Neural cell (in vitro differentiated cells): Measurements from ENCODE around the gene RSPO4. TPM values are rescaled to one million over a fixed set of nuclear protein-coding genes. Genes with fewer than 3 reads are reported as not detected.

Experiments used
- H2AFZ ChIP-seq: fragments of 200-600, 300-800 bp; sonication (generic), shearing (Covaris generic); 2 replicates; pipeline ENCODE4 v1.6.0; 2014; ENCODE audit warnings: low read depth, mild to moderate bottlenecking, antibody characterized with exemption, low read length, moderate library complexity
- H3F3A ChIP-seq: fragments of 200-600 bp; shearing (Covaris generic); 2 replicates; pipeline ENCODE4 v1.6.1; 2016; ENCODE audit warnings: mild to moderate bottlenecking, moderate library complexity, mixed read lengths, antibody characterized with exemption, low read length; ENCODE audit not compliant: insufficient read depth, poor library complexity, severe bottlenecking
- H3K27ac ChIP-seq: fragments of 200-600, 300-800 bp; sonication (generic), shearing (Covaris generic); 2 replicates; pipeline ENCODE4 v1.5.1; 2014; ENCODE audit warnings: mild to moderate bottlenecking, low read length, moderate library complexity
- H3K27me3 ChIP-seq: fragments of 300-800, 200-600 bp; sonication (generic), shearing (Covaris generic); 2 replicates; pipeline ENCODE4 v1.6.0; 2014; ENCODE audit warnings: mild to moderate bottlenecking, low read depth, low read length, moderate library complexity; ENCODE audit not compliant: insufficient read depth
- H3K36me3 ChIP-seq: fragments of 300-800, 200-600 bp; sonication (generic), shearing (Covaris generic); 2 replicates; pipeline ENCODE4 v1.5.1; 2014; ENCODE audit warnings: mild to moderate bottlenecking, antibody characterized with exemption, low read length, moderate library complexity; ENCODE audit not compliant: insufficient read depth
- H3K4me2 ChIP-seq: fragments of 300-800, 200-600 bp; sonication (generic), shearing (Covaris generic); 2 replicates; pipeline ENCODE4 v1.6.0; 2014; ENCODE audit warnings: mild to moderate bottlenecking, low read length
- H3K4me3 ChIP-seq: fragments of 300-800, 200-600 bp; sonication (generic), shearing (Covaris generic); 2 replicates; pipeline ENCODE4 v1.5.1; 2014; ENCODE audit warnings: mild to moderate bottlenecking, low read length, moderate library complexity
- H3K79me2 ChIP-seq: fragments of 200-600 bp; shearing (Covaris generic); replicated peaks from 2 replicates; pipeline ENCODE4 v1.6.0; 2014; ENCODE audit warnings: mild to moderate bottlenecking, low read length, moderate library complexity; ENCODE audit not compliant: insufficient read depth
- H3K9ac ChIP-seq: fragments of 300-800, 200-600 bp; sonication (generic), shearing (Covaris generic); 2 replicates; pipeline ENCODE4 v1.6.1; 2016; ENCODE audit warnings: mild to moderate bottlenecking, low read length, mixed read lengths
- H3K9me2 ChIP-seq: fragments of 200-600 bp; shearing (Covaris generic); 2 replicates; pipeline ENCODE4 v1.6.1; 2016; ENCODE audit warnings: mild to moderate bottlenecking, low read length, mixed read lengths; ENCODE audit not compliant: insufficient read depth
- H3K9me3 ChIP-seq: fragments of 200-600, 300-800 bp; sonication (generic), shearing (Covaris generic); 2 replicates; pipeline ENCODE4 v1.6.1; 2016; ENCODE audit warnings: mild to moderate bottlenecking, mixed run types, low read length, moderate library complexity, mixed read lengths
- H4K20me1 ChIP-seq: fragments of 200-600 bp; shearing (Covaris generic); 2 replicates; pipeline ENCODE4 v1.6.1; 2016; ENCODE audit warnings: mild to moderate bottlenecking, mixed run types; ENCODE audit not compliant: insufficient read depth
- CTCF ChIP-seq: fragments of 450-650 bp; IDR thresholded peaks from 2 replicates; pipeline ENCODE4 v1.5.1; 2014; ENCODE audit warnings: antibody characterized with exemption, mild to moderate bottlenecking, moderate library complexity; ENCODE audit not compliant: poor library complexity, severe bottlenecking
- EP300 ChIP-seq: fragments of 450-650 bp; conservative IDR thresholded peaks from 2 replicates; pipeline ENCODE4 v1.6.1; 2014; ENCODE audit warnings: antibody characterized with exemption, mild to moderate bottlenecking, moderate library complexity; ENCODE audit not compliant: poor library complexity, severe bottlenecking
- EZH2 ChIP-seq: fragments of 200-600, 300-800 bp; shearing (Covaris generic), sonication (generic); IDR thresholded peaks from 2 replicates; pipeline ENCODE4 v1.6.1; 2014; ENCODE audit warnings: antibody characterized with exemption, low read length, borderline replicate concordance, mild to moderate bottlenecking; ENCODE audit not compliant: insufficient read depth, poor library complexity, severe bottlenecking
- MXI1 ChIP-seq: fragments of 450-650 bp; conservative IDR thresholded peaks from 2 replicates; pipeline ENCODE4 v1.6.1; 2014; ENCODE audit warnings: antibody characterized with exemption, mild to moderate bottlenecking; ENCODE audit not compliant: poor library complexity, severe bottlenecking
- POLR2AphosphoS5 ChIP-seq: IDR thresholded peaks from 2 replicates; pipeline ENCODE4 v1.6.1; 2012
- RAD21 ChIP-seq: fragments of 450-650 bp; conservative IDR thresholded peaks from 2 replicates; pipeline ENCODE4 v1.6.1; 2014; ENCODE audit warnings: antibody characterized with exemption, mild to moderate bottlenecking, moderate library complexity
- SMC3 ChIP-seq: fragments of 450-650 bp; conservative IDR thresholded peaks from 2 replicates; pipeline ENCODE4 v1.6.1; 2014; ENCODE audit warnings: antibody characterized with exemption, mild to moderate bottlenecking, moderate library complexity; ENCODE audit not compliant: poor library complexity
- TAF1 ChIP-seq: IDR thresholded peaks from 2 replicates; pipeline ENCODE4 v1.6.1; 2012; ENCODE audit warnings: low read depth
- polyA plus RNA-seq: library from polyadenylated mRNA; depleted of rRNA; stranded (reverse); fragments of >200 nt; gene quantifications from 2 replicates; pipeline ENCODE4 v1.2.3, GENCODE V29; 2014
- TF ChIP-seq, protein P1 (sequence below): IDR thresholded peaks from 2 replicates; pipeline ENCODE4 v1.6.1; 2012; ENCODE audit warnings: borderline replicate concordance

The RSPO4 gene
- polyA plus RNA-seq, 1 donor from 2014 or later, result 0.19 TPM

GRCh38 chr20:997016-997415 lies 5.1 kb downstream of the RSPO4 start:
- Histone ChIP-seq H3K27me3 (peaks cover 19% of the 10 kb centered on the region), H3K9me3 (no peaks in the 10 kb centered on the region), H3K4me2 (no peak overlapping the region), H3K36me3 (no peaks in the 10 kb centered on the region), H3K27ac (no peak overlapping the region), H4K20me1 (no peaks in the 10 kb centered on the region), H3K4me3 (no peak overlapping the region), H2AFZ (no peak overlapping the region), H3K9ac (no peak overlapping the region), H3F3A (no peaks in the 10 kb centered on the region), H3K79me2 (no peaks in the 10 kb centered on the region), H3K9me2 (no peaks in the 10 kb centered on the region)
- TF ChIP-seq RAD21 (no peak), MXI1 (no peak), CTCF (no peak), POLR2AphosphoS5 (no peak), EP300 (no peak), EZH2 (no peak), TAF1 (no peak), SMC3 (no peak)
- TF ChIP-seq, protein P1, sequence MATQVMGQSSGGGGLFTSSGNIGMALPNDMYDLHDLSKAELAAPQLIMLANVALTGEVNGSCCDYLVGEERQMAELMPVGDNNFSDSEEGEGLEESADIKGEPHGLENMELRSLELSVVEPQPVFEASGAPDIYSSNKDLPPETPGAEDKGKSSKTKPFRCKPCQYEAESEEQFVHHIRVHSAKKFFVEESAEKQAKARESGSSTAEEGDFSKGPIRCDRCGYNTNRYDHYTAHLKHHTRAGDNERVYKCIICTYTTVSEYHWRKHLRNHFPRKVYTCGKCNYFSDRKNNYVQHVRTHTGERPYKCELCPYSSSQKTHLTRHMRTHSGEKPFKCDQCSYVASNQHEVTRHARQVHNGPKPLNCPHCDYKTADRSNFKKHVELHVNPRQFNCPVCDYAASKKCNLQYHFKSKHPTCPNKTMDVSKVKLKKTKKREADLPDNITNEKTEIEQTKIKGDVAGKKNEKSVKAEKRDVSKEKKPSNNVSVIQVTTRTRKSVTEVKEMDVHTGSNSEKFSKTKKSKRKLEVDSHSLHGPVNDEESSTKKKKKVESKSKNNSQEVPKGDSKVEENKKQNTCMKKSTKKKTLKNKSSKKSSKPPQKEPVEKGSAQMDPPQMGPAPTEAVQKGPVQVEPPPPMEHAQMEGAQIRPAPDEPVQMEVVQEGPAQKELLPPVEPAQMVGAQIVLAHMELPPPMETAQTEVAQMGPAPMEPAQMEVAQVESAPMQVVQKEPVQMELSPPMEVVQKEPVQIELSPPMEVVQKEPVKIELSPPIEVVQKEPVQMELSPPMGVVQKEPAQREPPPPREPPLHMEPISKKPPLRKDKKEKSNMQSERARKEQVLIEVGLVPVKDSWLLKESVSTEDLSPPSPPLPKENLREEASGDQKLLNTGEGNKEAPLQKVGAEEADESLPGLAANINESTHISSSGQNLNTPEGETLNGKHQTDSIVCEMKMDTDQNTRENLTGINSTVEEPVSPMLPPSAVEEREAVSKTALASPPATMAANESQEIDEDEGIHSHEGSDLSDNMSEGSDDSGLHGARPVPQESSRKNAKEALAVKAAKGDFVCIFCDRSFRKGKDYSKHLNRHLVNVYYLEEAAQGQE, result no peak

DNA sequence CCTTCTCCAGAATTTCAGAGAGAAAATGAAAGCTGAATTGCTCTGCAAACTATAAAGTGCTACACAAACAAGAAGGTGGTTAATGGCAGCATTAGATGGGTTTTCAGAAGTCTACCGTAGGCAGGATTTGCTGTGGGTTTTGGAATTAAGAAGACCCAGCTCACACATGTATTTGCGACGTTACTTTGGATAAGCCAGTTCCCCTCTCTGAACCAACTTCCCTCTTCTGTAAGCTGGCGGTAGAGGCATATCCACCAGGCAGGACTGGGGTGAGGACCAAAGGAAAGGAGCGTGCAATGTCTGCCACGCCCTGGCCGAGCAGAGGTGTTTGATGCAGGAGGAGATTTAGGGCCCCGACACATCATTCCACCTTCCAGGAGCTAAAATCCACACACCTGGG lies 6.9 kb downstream of the RSPO4 start:
- Histone ChIP-seq H3K4me2 (no peak overlapping the region), H3K79me2 (no peaks in the 10 kb centered on the region), H3K4me3 (no peak overlapping the region), H3K9ac (no peak overlapping the region), H3K9me3 (no peaks in the 10 kb centered on the region), H3K27ac (no peak overlapping the region), H3K36me3 (no peaks in the 10 kb centered on the region), H2AFZ (no peak overlapping the region), H3K27me3 (peaks cover under 1% of the 10 kb centered on the region), H3K9me2 (no peaks in the 10 kb centered on the region), H3F3A (no peaks in the 10 kb centered on the region), H4K20me1 (no peaks in the 10 kb centered on the region)
- TF ChIP-seq SMC3 (no peak), MXI1 (no peak), RAD21 (no peak), EP300 (no peak), EZH2 (no peak), CTCF (no peak), TAF1 (no peak), POLR2AphosphoS5 (no peak)
- TF ChIP-seq, protein P1, result no peak
